Right renal cortex interstitium (tissue), 3 donors: ENCODE results near the gene WWP2. TPM values are rescaled to one million over a fixed set of nuclear protein-coding genes. Genes with fewer than 3 reads are reported as not detected.
"Not testable (repeated sequence)": the region's sequence is repeated elsewhere in the genome, so short reads cannot be mapped to it uniquely, and the experiment has no call there.

Source experiments
- DNase-seq, 3 donors: peaks; one replicate each; pipeline ENCODE4 v3.0.0-alpha.2; 2013; ENCODE audit warnings: low read depth in 3 of 3, low spot score in 2 of 3
- polyA plus RNA-seq, 3 donors: library from polyadenylated mRNA; unstranded; fragments of 120-200 nt; gene quantifications; one replicate each; pipeline ENCODE4 v1.2.1, GENCODE V29; 2013; ENCODE audit not compliant: insufficient read length in 3 of 3

The WWP2 gene
- polyA plus RNA-seq, 3 donors, result 38.5 to 42.0 (median 39.9) TPM

DNA sequence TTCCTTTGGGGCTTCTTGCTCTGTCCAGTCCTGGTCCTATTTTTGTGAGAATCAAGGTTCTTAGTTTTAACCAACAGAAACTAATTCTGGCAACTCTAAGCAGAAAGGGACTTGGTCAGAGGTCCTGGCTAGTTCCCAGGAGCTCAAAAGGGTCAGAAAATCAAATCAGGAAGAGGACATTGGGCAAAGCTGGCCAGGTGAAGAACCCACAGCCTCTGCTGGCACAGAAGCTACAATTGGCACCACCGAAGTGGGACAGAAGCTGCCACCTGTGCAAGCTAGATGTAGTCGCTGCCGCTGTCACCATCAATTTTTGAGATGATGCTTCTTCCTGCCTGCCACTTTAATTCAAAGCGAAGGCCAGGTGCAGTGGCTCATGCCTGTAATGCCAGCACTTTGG, 207.5 kb downstream of the WWP2 start:
- DNase-seq, result not testable (repeated sequence)

DNA sequence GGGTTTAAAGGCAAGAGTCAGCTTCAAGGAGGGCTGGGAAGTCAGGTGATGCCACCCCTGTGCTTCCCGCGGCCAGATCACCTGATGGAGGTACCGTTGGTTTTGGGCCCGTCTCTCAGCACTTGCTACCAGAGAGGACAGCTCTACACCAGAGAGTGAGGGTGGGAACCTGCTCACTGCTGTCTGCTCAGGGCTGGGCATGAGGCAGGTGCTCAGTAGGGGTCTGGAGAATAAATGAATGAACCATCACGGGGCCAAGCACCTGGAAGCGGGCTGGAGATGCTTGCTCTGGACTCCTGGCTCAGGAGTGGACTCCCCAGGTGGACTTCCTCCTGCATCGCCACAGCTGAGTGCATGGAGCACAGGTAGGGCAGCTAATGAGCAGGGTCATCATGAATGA, 210.0 kb downstream of the WWP2 start:
- DNase-seq, result not testable (repeated sequence)

DNA sequence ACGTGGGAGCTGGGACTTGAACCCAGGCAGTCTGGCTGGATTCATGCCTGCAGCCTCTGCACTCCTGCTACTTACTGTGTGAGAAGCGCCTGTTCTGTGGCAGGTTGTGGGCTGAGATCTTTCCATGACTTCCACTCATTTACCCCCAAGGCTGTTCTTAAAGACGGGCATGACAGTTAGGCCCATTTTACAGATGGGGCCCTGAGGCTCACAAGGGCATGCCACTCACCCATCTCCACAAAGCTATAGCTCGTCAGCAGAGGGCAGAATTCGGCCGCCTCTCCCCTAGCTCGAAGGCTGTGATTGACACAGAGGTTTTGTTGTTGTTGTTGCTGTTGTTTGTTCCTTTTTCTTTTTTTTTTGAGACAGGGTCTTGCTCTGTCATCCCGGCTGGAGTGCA, 210.8 kb downstream of the WWP2 start:
- DNase-seq, result not testable (repeated sequence)

DNA sequence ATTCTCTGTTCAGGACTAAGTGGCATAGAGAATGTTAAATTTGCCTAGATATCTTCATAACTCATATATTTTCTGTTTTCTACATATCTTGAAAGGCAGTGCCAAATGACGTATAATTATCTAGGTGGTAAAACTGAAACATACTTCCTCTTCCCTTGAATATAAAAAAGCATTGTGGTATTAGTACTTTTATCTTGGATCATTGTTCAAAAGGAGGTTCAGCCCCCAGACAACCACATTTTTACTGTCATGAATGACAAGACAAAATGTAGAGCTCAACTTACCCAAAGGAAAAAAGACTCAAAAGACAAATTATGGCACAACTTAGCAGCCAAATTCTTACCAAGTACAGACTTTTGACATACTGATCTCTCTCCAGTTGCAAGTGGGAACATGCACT, 223.1 kb downstream of the WWP2 start:
- not testable (repeated sequence) for DNase-seq

Other genes starting within 250 kb of the WWP2 start
- 10 to 100 TPM; 30.7 to 37.0 (median 32.9) TPM for gene NFAT5, start 196.4 kb upstream of the WWP2 start, polyA plus RNA-seq
- 10 to 100 TPM; 26.5 to 28.7 (median 28.1) TPM for gene NQO1, start 35.8 kb upstream of the WWP2 start, polyA plus RNA-seq
- 10 to 100 TPM; 67.5 to 76.5 (median 71.3) TPM for gene NOB1, start 7.4 kb upstream of the WWP2 start, polyA plus RNA-seq
- gene CLEC18A, start 189.0 kb downstream of the WWP2 start, polyA plus RNA-seq, result 10 to 100 TPM; 56.3 to 64.6 (median 59.7) TPM